IMR-90 (cell line): ENCODE data around the gene KAT6B.

ENCODE experiments used
- CEBPB ChIP-seq: IDR thresholded peaks from 2 replicates; pipeline ENCODE4 v1.6.1; 2012; ENCODE audit warnings: low read depth, low read length, improper control_type of control experiment
- CHD1 ChIP-seq: IDR thresholded peaks from 2 replicates; pipeline ENCODE4 v1.6.1; 2012; ENCODE audit warnings: low read depth, low read length, improper control_type of control experiment
- MAFK ChIP-seq: IDR thresholded peaks from 2 replicates; pipeline ENCODE4 v1.6.1; 2012; ENCODE audit warnings: low read depth, low read length, improper control_type of control experiment
- MAZ ChIP-seq: IDR thresholded peaks from 2 replicates; pipeline ENCODE4 v1.6.1; 2012; ENCODE audit warnings: low read depth, mild to moderate bottlenecking, low read length, improper control_type of control experiment, moderate library complexity, borderline replicate concordance
- MXI1 ChIP-seq: IDR thresholded peaks from 2 replicates; pipeline ENCODE4 v1.6.1; 2012; ENCODE audit warnings: low read depth, mild to moderate bottlenecking, low read length, moderate library complexity, borderline replicate concordance
- POLR2A ChIP-seq: IDR thresholded peaks from 2 replicates; pipeline ENCODE4 v1.6.1; 2012; ENCODE audit warnings: mild to moderate bottlenecking, low read depth, low read length
- RAD21 ChIP-seq: IDR thresholded peaks from 2 replicates; pipeline ENCODE4 v1.6.1; 2012; ENCODE audit warnings: low read length, improper control_type of control experiment
- RFX5 ChIP-seq: IDR thresholded peaks from 2 replicates; pipeline ENCODE4 v1.8.0; 2012; ENCODE audit warnings: low read depth, mild to moderate bottlenecking, low read length, moderate library complexity
- SMC3 ChIP-seq: fragments of 150-350 bp; IDR thresholded peaks from 2 replicates; pipeline ENCODE4 v1.6.1; 2016; ENCODE audit warnings: low read depth, mild to moderate bottlenecking, antibody characterized with exemption, low read length, moderate library complexity
- TF ChIP-seq, protein P1 (sequence below): fragments of 150-350 bp; IDR thresholded peaks from 2 replicates; pipeline ENCODE4 v1.6.1; 2017; ENCODE audit warnings: mild to moderate bottlenecking, antibody characterized with exemption, low read length, low read depth
- TF ChIP-seq, protein P2 (sequence below): conservative IDR thresholded peaks from 2 replicates; pipeline ENCODE4 v1.5.1; 2012; ENCODE audit warnings: mild to moderate bottlenecking, low read depth, low read length, improper control_type of control experiment
- TF ChIP-seq, protein P3 (sequence below): fragments of 150-350 bp; IDR thresholded peaks from 2 replicates; pipeline ENCODE4 v1.6.1; 2016; ENCODE audit warnings: low read depth, mild to moderate bottlenecking, low read length, moderate library complexity, borderline replicate concordance

DNA sequence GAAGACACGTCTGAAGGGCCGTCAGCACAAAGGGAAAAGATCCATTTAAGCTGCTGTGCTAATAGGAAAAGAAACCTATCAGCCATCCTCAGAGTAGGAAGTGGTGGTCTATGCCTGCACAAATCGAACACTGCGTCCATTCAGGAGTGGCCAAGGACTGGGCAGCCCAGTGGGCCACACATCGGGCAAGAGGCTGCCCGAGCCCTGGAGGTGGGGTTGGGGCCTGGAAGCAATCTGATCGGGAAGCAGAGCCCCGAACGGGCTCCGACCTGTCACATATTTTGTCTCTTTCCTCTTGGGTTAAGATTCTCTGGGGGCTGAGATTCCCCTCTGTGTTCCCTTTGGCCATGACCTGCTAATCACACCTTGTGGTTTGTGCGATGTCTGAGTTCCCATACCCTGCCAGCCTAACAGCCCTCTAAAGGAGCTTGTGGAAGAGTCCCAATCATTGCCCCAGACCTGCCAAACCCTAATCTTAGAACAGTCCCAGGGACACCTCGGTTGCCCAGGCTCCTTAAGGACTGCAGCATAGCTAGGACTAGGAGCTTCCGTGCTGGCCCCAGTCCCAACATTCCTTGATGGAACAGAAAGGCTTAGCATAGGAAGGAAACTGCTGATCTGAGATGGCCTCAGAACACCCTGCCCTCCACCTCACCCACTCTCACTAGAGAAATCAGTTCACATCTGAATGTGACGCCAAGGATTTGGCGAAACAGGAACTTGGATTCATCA, 207.2 kb downstream of the KAT6B start:
- TF ChIP-seq, protein P1, sequence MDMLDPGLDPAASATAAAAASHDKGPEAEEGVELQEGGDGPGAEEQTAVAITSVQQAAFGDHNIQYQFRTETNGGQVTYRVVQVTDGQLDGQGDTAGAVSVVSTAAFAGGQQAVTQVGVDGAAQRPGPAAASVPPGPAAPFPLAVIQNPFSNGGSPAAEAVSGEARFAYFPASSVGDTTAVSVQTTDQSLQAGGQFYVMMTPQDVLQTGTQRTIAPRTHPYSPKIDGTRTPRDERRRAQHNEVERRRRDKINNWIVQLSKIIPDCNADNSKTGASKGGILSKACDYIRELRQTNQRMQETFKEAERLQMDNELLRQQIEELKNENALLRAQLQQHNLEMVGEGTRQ = no peak
- TF ChIP-seq, protein P2, sequence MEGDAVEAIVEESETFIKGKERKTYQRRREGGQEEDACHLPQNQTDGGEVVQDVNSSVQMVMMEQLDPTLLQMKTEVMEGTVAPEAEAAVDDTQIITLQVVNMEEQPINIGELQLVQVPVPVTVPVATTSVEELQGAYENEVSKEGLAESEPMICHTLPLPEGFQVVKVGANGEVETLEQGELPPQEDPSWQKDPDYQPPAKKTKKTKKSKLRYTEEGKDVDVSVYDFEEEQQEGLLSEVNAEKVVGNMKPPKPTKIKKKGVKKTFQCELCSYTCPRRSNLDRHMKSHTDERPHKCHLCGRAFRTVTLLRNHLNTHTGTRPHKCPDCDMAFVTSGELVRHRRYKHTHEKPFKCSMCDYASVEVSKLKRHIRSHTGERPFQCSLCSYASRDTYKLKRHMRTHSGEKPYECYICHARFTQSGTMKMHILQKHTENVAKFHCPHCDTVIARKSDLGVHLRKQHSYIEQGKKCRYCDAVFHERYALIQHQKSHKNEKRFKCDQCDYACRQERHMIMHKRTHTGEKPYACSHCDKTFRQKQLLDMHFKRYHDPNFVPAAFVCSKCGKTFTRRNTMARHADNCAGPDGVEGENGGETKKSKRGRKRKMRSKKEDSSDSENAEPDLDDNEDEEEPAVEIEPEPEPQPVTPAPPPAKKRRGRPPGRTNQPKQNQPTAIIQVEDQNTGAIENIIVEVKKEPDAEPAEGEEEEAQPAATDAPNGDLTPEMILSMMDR = no peak
- TF ChIP-seq POLR2A (no peak), CHD1 (no peak), MXI1 (no peak), MAZ (no peak), RAD21 (no peak), CEBPB (no peak), RFX5 (no peak), SMC3 (no peak), MAFK (no peak)
- TF ChIP-seq, protein P3, sequence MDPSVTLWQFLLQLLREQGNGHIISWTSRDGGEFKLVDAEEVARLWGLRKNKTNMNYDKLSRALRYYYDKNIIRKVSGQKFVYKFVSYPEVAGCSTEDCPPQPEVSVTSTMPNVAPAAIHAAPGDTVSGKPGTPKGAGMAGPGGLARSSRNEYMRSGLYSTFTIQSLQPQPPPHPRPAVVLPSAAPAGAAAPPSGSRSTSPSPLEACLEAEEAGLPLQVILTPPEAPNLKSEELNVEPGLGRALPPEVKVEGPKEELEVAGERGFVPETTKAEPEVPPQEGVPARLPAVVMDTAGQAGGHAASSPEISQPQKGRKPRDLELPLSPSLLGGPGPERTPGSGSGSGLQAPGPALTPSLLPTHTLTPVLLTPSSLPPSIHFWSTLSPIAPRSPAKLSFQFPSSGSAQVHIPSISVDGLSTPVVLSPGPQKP = no peak
